GM18873 (cell line): ENCODE measurements around the gene WNT8A.

Source experiments
- ATAC-seq: cut with Tn5 transposase; IDR thresholded peaks from one replicate; pipeline ENCODE4 v1.9.1; 2021; ENCODE audit warnings: mild to moderate bottlenecking, moderate library complexity, moderate number of reproducible peaks; ENCODE audit not compliant: unreplicated experiment, low FRiP score

Gene WNT8A

DNA sequence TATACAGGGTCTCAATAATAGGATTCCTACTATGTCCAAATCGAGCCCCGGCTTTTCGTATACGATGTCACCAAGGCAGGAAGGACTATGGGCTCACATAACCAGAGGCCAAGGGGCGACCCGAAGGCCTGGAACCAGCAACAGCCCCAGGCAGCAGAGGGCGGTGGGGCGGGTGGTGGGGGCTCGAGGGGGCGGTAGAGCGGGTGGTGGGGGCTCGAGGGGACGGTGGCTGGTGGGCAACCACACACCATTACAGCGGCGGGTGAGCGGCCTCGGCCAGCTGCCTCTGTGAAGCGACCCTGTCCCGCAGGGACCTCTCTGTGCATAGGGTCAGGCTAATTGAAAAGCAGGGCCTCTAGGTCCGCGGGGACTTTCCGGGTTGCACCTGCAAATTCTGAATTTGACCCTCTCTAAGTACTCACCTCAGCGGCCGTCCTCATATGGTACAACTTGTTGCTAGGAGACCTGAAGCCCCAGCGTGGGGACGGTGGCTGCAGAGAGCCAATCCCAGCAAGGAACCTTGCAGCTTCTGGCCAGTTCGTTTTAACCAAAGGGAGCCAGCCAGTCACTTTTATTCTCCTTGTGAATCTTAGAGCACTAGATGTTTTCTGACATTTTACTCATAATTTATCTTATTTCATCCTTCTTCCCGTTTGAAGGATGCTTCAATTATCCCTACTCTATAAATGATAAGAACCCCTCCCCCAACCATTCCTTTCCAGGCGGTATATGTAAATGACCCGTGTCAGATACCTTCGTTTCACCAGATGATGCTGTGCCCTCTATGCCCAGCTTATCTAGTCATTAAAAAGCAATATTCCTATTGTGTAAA is 55.3 kb downstream of the WNT8A start, which contains the start of gene NME5:
Gene NME5, minus strand, starts transcription at position 480 of the 832 bp plus-strand sequence. CDS start 648 bp downstream, outside the sequence.
- no peak for ATAC-seq

DNA sequence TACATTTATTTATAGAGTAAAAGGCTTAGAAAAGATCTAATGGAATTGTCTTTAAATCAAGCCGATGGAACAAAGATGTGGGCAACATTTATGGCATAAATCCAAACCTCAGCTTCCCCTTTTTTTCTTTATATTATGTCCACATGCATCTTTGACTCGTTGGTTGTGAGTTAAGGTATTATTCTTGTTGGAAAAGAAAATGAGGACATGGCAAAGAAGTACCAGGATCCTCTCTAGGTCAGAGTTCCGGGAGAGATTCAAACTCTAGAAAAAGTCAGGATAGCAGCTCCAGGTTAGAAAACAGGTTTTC is 55.9 kb downstream of the WNT8A start:
- ATAC-seq = no peak

DNA sequence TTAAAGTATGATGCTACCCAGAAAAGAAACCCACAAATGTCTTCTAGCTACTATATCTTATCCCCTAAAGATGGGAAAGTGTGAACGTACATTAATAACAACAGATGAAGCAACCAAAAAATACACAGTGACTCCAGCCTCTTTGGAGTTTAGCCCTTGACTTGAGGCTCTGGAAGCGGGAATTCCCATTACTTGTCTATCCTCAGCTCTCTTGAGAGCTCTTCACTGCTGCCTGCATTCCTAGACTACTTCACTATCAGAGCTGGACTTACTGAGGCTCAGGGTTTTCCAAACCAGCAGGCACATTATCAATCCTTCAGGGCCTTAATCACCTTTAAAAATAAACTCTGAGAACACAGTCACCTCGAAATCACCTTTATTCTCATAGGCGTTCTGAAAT is 56.4 kb downstream of the WNT8A start:
- ATAC-seq = no peak
